Smooth muscle cell (in vitro differentiated cells): ENCODE measurements around the gene ACSF3. TPM values are rescaled to one million over a fixed set of nuclear protein-coding genes. Genes with fewer than 3 reads are reported as not detected.

Source experiments
- DNase-seq: peaks from one replicate; lab custom pipeline; 2025; ENCODE audit not compliant: unreplicated experiment; lab: John Stamatoyannopoulos, UW
- H2AFZ ChIP-seq: fragments of 200-600 bp; sonication (generic); 2 replicates; pipeline ENCODE4 v1.6.0; 2016; ENCODE audit warnings: antibody characterized with exemption, low read depth, mild to moderate bottlenecking
- H3F3A ChIP-seq: fragments of 200-600 bp; sonication (generic); 2 replicates; pipeline ENCODE4 v1.6.0; 2017; ENCODE audit warnings: antibody characterized with exemption, low read depth
- H3K27ac ChIP-seq: fragments of 200-600 bp; sonication (generic); 2 replicates; pipeline ENCODE4 v1.5.1; 2016; ENCODE audit warnings: low read depth, mild to moderate bottlenecking
- H3K27me3 ChIP-seq: fragments of 200-600 bp; sonication (generic); 2 replicates; pipeline ENCODE4 v1.6.1; 2016; ENCODE audit warnings: low read depth, mild to moderate bottlenecking
- H3K36me3 ChIP-seq: fragments of 200-600 bp; sonication (generic); 2 replicates; pipeline ENCODE4 v1.5.1; 2016; ENCODE audit warnings: low read depth
- H3K4me1 ChIP-seq: fragments of 200-600 bp; sonication (generic); 2 replicates; pipeline ENCODE4 v1.5.1; 2016; ENCODE audit warnings: low read depth
- H3K4me2 ChIP-seq: fragments of 200-600 bp; sonication (generic); 2 replicates; pipeline ENCODE4 v1.6.0; 2016; ENCODE audit warnings: mild to moderate bottlenecking
- H3K4me3 ChIP-seq: fragments of 200-600 bp; sonication (generic); 2 replicates; pipeline ENCODE4 v1.5.1; 2016; ENCODE audit warnings: mild to moderate bottlenecking
- H3K79me2 ChIP-seq: fragments of 200-600 bp; sonication (generic); 2 replicates; pipeline ENCODE4 v1.6.0; 2016; ENCODE audit warnings: low read depth, mild to moderate bottlenecking
- H3K9ac ChIP-seq: fragments of 200-600 bp; sonication (generic); 2 replicates; pipeline ENCODE4 v1.6.0; 2016; ENCODE audit warnings: low read depth
- H3K9me3 ChIP-seq: fragments of 200-600 bp; sonication (generic); replicated peaks from 2 replicates; pipeline ENCODE4 v1.5.1; 2016; ENCODE audit warnings: low read depth
- H4K20me1 ChIP-seq: fragments of 200-600 bp; sonication (generic); 2 replicates; pipeline ENCODE4 v1.6.0; 2016; ENCODE audit warnings: low read depth
- CTCF ChIP-seq: fragments of 200-600 bp; sonication (generic); IDR thresholded peaks from 2 replicates; pipeline ENCODE4 v1.5.1; 2017; ENCODE audit warnings: borderline replicate concordance, mild to moderate bottlenecking, antibody characterized with exemption; ENCODE audit not compliant: insufficient read depth, poor library complexity, severe bottlenecking
- WGBS: methylation state at CpG from one replicate; pipeline ENCODE4 v1.1.7; 2016; ENCODE audit warnings: low lambda C conversion rate; 5-methylcytosine and 5-hydroxymethylcytosine counted together
- polyA plus RNA-seq: library from polyadenylated mRNA; unstranded; fragments of >200 nt; fragmentation: Nextera tagmentation; extraction: Ambion mirVana; gene quantifications from 2 replicates; pipeline ENCODE4 v1.2.1, GENCODE V29; 2016
- total RNA-seq: library from RNA; depleted of rRNA; stranded (reverse); fragments of >200 nt; gene quantifications from 2 replicates; pipeline ENCODE4 v1.2.3, GENCODE V29; 2014

The ACSF3 gene
- total and polyA plus RNA-seq, 2 experiments from 2014 or later: 13.6 to 15.1 TPM

DNA sequence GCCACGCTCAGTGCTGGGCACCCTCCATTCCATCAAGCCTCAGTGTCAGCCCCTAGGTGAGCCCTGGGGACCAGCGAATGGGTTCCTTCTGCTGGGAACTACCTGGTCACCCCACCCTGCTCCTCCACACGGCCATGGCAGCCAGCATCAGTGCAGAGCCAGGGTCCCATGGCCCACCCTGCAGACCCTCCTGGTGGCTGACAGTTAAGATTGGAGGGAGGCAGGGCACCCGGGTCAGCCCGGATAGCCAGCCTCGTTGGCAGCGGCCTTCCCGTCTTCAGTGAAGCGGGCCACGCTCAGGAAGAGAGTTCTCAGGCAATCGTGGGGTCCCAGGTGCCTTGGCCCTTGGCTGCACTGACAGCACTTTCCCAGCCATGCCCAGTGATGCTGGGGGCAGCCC lies 37.1 kb upstream of the ACSF3 start:
- no peak overlapping the region for H3K9ac ChIP-seq
- no peaks in the 10 kb centered on the region for H4K20me1 ChIP-seq
- H3K9me3 ChIP-seq: no peaks in the 10 kb centered on the region
- no peak overlapping the region for H2AFZ ChIP-seq
- no peaks in the 10 kb centered on the region for H3K79me2 ChIP-seq
- H3K4me2 ChIP-seq: no peak overlapping the region
- no peaks in the 10 kb centered on the region for H3K36me3 ChIP-seq
- no peak overlapping the region for H3K27ac ChIP-seq
- peaks cover 18% of the 10 kb centered on the region for H3K27me3 ChIP-seq
- no peak overlapping the region for H3K4me3 ChIP-seq
- TF ChIP-seq CTCF: no peak
- no peaks in the 10 kb centered on the region for H3K4me1 ChIP-seq
- 89% methylated on average over 11 of the region's 11 CpGs for WGBS
- no peak for DNase-seq
- H3F3A ChIP-seq: no peaks in the 10 kb centered on the region

DNA sequence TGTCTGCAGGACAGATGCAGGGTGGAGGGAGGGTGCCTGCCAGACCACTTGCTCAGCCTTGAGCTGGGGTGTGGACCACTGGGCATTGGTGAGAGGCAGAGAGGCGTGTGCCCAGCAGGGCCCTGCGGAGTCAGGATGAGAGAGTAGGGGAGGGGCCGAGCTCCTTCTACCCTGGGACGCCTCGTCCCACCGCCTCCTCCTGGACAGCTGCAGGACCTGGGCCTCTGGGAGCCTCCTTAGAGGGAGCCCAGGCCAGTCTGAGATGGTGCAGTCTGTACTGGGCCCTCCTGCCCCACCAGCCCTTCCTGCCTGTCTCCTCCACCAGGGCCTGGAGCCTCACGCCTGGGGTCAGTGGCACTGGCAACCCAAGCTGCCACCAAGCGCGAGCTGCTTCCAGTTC lies 35.9 kb upstream of the ACSF3 start:
- Histone ChIP-seq H3K4me1 (no peaks in the 10 kb centered on the region), H3K27me3 (peaks cover 19% of the 10 kb centered on the region), H3K9me3 (no peaks in the 10 kb centered on the region), H2AFZ (no peak overlapping the region), H3K4me3 (no peak overlapping the region), H4K20me1 (no peaks in the 10 kb centered on the region), H3K79me2 (no peaks in the 10 kb centered on the region), H3K4me2 (no peak overlapping the region), H3K27ac (no peak overlapping the region), H3K36me3 (no peaks in the 10 kb centered on the region), H3K9ac (no peak overlapping the region), H3F3A (no peaks in the 10 kb centered on the region)
- 77% methylated on average over 9 of the region's 9 CpGs for WGBS
- DNase-seq: no peak
- no peak for TF ChIP-seq CTCF

DNA sequence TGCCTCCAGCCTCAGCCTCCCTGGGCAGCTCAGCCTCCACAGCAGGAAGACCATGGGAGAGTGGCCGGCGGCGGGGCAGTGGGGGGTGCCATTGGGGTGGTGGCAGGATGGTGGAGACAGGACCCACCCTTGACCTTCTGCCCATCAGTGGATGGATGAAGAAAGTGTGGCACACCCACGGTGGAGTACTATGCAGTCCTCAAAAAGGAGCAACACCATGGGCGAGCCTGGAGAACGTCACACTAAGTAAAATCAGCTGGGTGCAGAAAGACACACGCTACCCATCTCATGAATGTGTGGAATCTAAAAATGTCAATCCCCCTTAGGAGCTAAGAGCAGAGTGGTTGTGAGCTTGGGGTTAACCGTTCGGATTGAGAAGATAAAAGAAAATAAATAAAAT lies 34.8 kb upstream of the ACSF3 start:
- DNase-seq: no peak
- Histone ChIP-seq H3K4me3 (no peak overlapping the region), H3K79me2 (no peaks in the 10 kb centered on the region), H3K36me3 (no peaks in the 10 kb centered on the region), H3K27me3 (peaks cover 19% of the 10 kb centered on the region), H3K4me1 (no peaks in the 10 kb centered on the region), H2AFZ (no peak overlapping the region), H3K9me3 (no peaks in the 10 kb centered on the region), H3F3A (no peaks in the 10 kb centered on the region), H3K4me2 (no peak overlapping the region), H3K9ac (no peak overlapping the region), H4K20me1 (no peaks in the 10 kb centered on the region), H3K27ac (no peak overlapping the region)
- no peak for TF ChIP-seq CTCF
- 95% methylated on average over 9 of the region's 9 CpGs for whole genome bisulfite sequencing

DNA sequence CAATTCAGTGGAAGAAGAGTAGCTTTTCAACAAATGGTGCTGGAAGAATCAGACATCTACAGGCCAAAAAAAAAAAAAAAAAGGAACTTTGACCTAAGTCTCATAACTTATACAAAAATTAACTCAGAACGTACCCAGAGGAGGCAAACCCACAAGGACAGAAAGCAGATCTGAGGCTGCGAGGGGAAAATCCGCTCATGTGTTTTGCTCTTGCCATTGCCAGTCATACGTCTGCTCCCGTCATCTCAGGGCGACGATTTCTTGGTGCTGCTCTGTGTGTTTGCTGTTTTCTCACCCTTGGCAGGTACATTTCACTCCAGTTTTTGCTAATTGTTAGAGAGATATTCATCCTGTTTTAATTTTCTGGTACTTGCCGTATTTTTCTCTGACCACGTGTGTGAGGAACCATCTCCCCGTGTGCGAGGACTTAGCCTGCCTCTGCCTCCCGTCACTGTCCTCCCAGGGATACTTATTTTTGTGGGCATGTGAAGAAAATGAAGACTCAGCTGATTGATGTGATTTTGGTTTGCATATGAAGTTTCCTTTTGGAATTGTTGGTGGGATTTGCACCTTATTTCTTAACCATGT lies 33.4 kb upstream of the ACSF3 start:
- TF ChIP-seq CTCF: no peak
- H3K4me3 ChIP-seq: no peak overlapping the region
- peaks cover 19% of the 10 kb centered on the region for H3K27me3 ChIP-seq
- H3F3A ChIP-seq: no peaks in the 10 kb centered on the region
- H3K9me3 ChIP-seq: no peaks in the 10 kb centered on the region
- H3K4me2 ChIP-seq: no peak overlapping the region
- DNase-seq: no peak
- H3K79me2 ChIP-seq: no peaks in the 10 kb centered on the region
- H2AFZ ChIP-seq: no peak overlapping the region
- H3K27ac ChIP-seq: no peak overlapping the region
- H3K36me3 ChIP-seq: no peaks in the 10 kb centered on the region
- H4K20me1 ChIP-seq: no peaks in the 10 kb centered on the region
- no peak overlapping the region for H3K9ac ChIP-seq
- H3K4me1 ChIP-seq: no peaks in the 10 kb centered on the region
- 91% methylated on average over 12 of the region's 12 CpGs for WGBS
